SK-MEL-5 (cell line): ENCODE data around the gene RALY. TPM values are rescaled to one million over a fixed set of nuclear protein-coding genes. Genes with fewer than 3 reads are reported as not detected.
"Not testable (repeated sequence)": the region's sequence is repeated elsewhere in the genome, so short reads cannot be mapped to it uniquely, and the experiment has no call there.

Experiments
- DNase-seq: peaks from one replicate; pipeline ENCODE4 v3.0.0-alpha.2; 2016; ENCODE audit warnings: low read depth, low spot score
- in situ Hi-C: cut with HindIII; loops from 2 replicates; pipeline ENCODE4 v1.10.0; 2016; ENCODE audit warnings: low sequenced_read_pairs, high pct_unique_total_duplicates, low pct_unique_long_range_greater_than_20kb
- small RNA-seq, 2 experiments: library from RNA; depleted of rRNA; stranded (forward); fragments of <200 nt; gene quantifications; one replicate each; pipeline ENCODE3, GENCODE V24; 2014
- total RNA-seq: library from RNA; depleted of rRNA; stranded (reverse); fragments of >200 nt; shearing (Covaris generic); gene quantifications from 2 replicates; pipeline ENCODE4 v1.2.3, GENCODE V29; 2014; rRNA removed

Gene RALY
- total RNA-seq, 1 experiment from 2014 or later: 151 TPM

GRCh38 chr20:34132943-34133342 is 139.2 kb downstream of the RALY start:
- DNase-seq, in situ Hi-C loops: not testable (repeated sequence)

GRCh38 chr20:34133365-34133860 is 139.7 kb downstream of the RALY start:
- in situ Hi-C loops, DNase-seq: not testable (repeated sequence)

Small RNA genes within 50 kb of the gene (small RNA-seq; reads per million reads assigned to genes)
- gene MIR4755: 0 to 0.02 reads per million in 2 experiments

Other genes with a start within 250 kb of the RALY start
- 28.4 and 34.3 TPM in 2 replicates for gene CHMP4B, start 182.6 kb upstream of the RALY start, total RNA-seq
- 198 and 226 TPM in 2 replicates for gene EIF2S2, start 118.3 kb downstream of the RALY start, total RNA-seq
- 0.55 TPM in 1 of 2 replicates, not detected in the other for gene ASIP, start 247.5 kb downstream of the RALY start, total RNA-seq